CD4-positive, alpha-beta T cell treated with Interleukin-4 for 4 hours (primary cell): Measurements from ENCODE around the gene KCNQ1.

Experiments used
- DNase-seq: peaks from one replicate; pipeline ENCODE4 v3.0.0-alpha.2; 2020

KCNQ1 gene

GRCh38 chr11:2792381-2793250 is 347.8 kb downstream of the KCNQ1 start:
- no peak for DNase-seq

- no peak for DNase-seq
Measured at GRCh38 chr11:2793701-2794045, 348.9 kb downstream of the KCNQ1 start.

GRCh38 chr11:2794046-2794967 is 349.5 kb downstream of the KCNQ1 start:
- DNase-seq: no peak

GRCh38 chr11:2794968-2795322 is 350.1 kb downstream of the KCNQ1 start:
- DNase-seq: no peak

- no peak for DNase-seq
Measured at GRCh38 chr11:2795491-2795991, 350.7 kb downstream of the KCNQ1 start.

GRCh38 chr11:2796091-2796490 is 351.3 kb downstream of the KCNQ1 start:
- no peak for DNase-seq

GRCh38 chr11:2796508-2797113 is 351.8 kb downstream of the KCNQ1 start:
- DNase-seq: no peak

- DNase-seq: no peak
Measured at GRCh38 chr11:2797121-2797711, 352.4 kb downstream of the KCNQ1 start.

GRCh38 chr11:2797741-2798361 is 353.0 kb downstream of the KCNQ1 start:
- DNase-seq: no peak

- DNase-seq: no peak
Measured at GRCh38 chr11:2798951-2799761, 354.3 kb downstream of the KCNQ1 start.

- DNase-seq: no peak
Measured at GRCh38 chr11:2799881-2800654, 355.3 kb downstream of the KCNQ1 start.

GRCh38 chr11:2800655-2801531 is 356.1 kb downstream of the KCNQ1 start:
- DNase-seq: no peak

- DNase-seq: no peak
Measured at GRCh38 chr11:2801711-2802388, 357.0 kb downstream of the KCNQ1 start.

GRCh38 chr11:2802389-2803185 is 357.8 kb downstream of the KCNQ1 start:
- no peak for DNase-seq

- DNase-seq: no peak
Measured at GRCh38 chr11:2803186-2804091, 358.6 kb downstream of the KCNQ1 start.

- no peak for DNase-seq
Measured at GRCh38 chr11:2804189-2804588, 359.4 kb downstream of the KCNQ1 start.
